OCI-LY1 (cell line): ENCODE measurements around the gene PRAC1.

Experiments used
- H2AFZ ChIP-seq: fragments of 200-600 bp; sonication (generic), shearing (Covaris generic); 2 replicates; pipeline ENCODE4 v1.6.0; 2014; ENCODE audit warnings: antibody characterized with exemption, mild to moderate bottlenecking, low read length
- H3F3A ChIP-seq: fragments of 200-600 bp; sonication (generic), shearing (Covaris generic); 2 replicates; pipeline ENCODE4 v1.6.0; 2014; ENCODE audit warnings: mild to moderate bottlenecking, antibody characterized with exemption, low read length, moderate library complexity; ENCODE audit not compliant: insufficient read depth
- H3K27ac ChIP-seq: fragments of 200-600 bp; sonication (generic); 2 replicates; pipeline ENCODE4 v1.5.1; 2014; ENCODE audit warnings: low read length, mixed run types, mild to moderate bottlenecking, low read depth; ENCODE audit not compliant: poor library complexity, severe bottlenecking
- H3K27me3 ChIP-seq: fragments of 200-600 bp; sonication (generic); 2 replicates; pipeline ENCODE4 v1.6.0; 2014; ENCODE audit warnings: antibody characterized with exemption, mild to moderate bottlenecking, low read length, moderate library complexity; ENCODE audit not compliant: insufficient read depth
- H3K36me3 ChIP-seq: fragments of 200-600 bp; sonication (generic); 2 replicates; pipeline ENCODE4 v1.6.1; 2014; ENCODE audit warnings: mild to moderate bottlenecking, antibody characterized with exemption, low read length, moderate library complexity, mixed read lengths; ENCODE audit not compliant: insufficient read depth
- H3K4me1 ChIP-seq: fragments of 200-600 bp; sonication (generic); 2 replicates; pipeline ENCODE4 v1.5.1; 2014; ENCODE audit warnings: mild to moderate bottlenecking, low read length, moderate library complexity; ENCODE audit not compliant: insufficient read depth, severe bottlenecking
- H3K4me2 ChIP-seq: fragments of 200-600 bp; sonication (generic), shearing (Covaris generic); 2 replicates; pipeline ENCODE4 v1.6.1; 2014; ENCODE audit warnings: low read length
- H3K4me3 ChIP-seq: fragments of 200-600 bp; sonication (generic); 2 replicates; pipeline ENCODE4 v1.5.1; 2014; ENCODE audit warnings: low read length, low read depth, mild to moderate bottlenecking, mixed read lengths; ENCODE audit not compliant: poor library complexity, severe bottlenecking
- H3K79me2 ChIP-seq: fragments of 200-600 bp; shearing (Covaris generic); 2 replicates; pipeline ENCODE4 v1.6.1; 2016; ENCODE audit warnings: mixed run types, low read length, mixed read lengths; ENCODE audit not compliant: insufficient read depth
- H3K9ac ChIP-seq: fragments of 200-600 bp; sonication (generic), shearing (Covaris generic); 2 replicates; pipeline ENCODE4 v1.6.1; 2014; ENCODE audit warnings: mild to moderate bottlenecking, low read length, mixed read lengths
- H3K9me2 ChIP-seq: fragments of 200-600 bp; sonication (generic), shearing (Covaris generic); 2 replicates; pipeline ENCODE4 v1.6.1; 2014; ENCODE audit warnings: low read depth, mild to moderate bottlenecking, low read length, mixed read lengths
- H3K9me3 ChIP-seq: fragments of 200-600 bp; shearing (Covaris generic); 2 replicates; pipeline ENCODE4 v1.6.1; 2014; ENCODE audit warnings: low read length, mixed read lengths
- H4K20me1 ChIP-seq: fragments of 200-600 bp; sonication (generic), shearing (Covaris generic); 2 replicates; pipeline ENCODE4 v1.6.0; 2016; ENCODE audit warnings: mild to moderate bottlenecking, low read length; ENCODE audit not compliant: insufficient read depth
- EZH2 ChIP-seq: fragments of 200-600 bp; sonication (generic), shearing (Covaris generic); IDR thresholded peaks from 2 replicates; pipeline ENCODE4 v1.8.0; 2017; ENCODE audit warnings: borderline replicate concordance, mixed run types, mild to moderate bottlenecking, antibody characterized with exemption, low read length, moderate library complexity, mixed read lengths
- TF ChIP-seq, protein P1 (sequence below): fragments of 200-600 bp; sonication (generic), shearing (Covaris generic); IDR thresholded peaks from 2 replicates; pipeline ENCODE4 v1.5.1; 2017; ENCODE audit warnings: mild to moderate bottlenecking, antibody characterized with exemption, low read length, moderate library complexity, mixed read lengths

Gene PRAC1

DNA sequence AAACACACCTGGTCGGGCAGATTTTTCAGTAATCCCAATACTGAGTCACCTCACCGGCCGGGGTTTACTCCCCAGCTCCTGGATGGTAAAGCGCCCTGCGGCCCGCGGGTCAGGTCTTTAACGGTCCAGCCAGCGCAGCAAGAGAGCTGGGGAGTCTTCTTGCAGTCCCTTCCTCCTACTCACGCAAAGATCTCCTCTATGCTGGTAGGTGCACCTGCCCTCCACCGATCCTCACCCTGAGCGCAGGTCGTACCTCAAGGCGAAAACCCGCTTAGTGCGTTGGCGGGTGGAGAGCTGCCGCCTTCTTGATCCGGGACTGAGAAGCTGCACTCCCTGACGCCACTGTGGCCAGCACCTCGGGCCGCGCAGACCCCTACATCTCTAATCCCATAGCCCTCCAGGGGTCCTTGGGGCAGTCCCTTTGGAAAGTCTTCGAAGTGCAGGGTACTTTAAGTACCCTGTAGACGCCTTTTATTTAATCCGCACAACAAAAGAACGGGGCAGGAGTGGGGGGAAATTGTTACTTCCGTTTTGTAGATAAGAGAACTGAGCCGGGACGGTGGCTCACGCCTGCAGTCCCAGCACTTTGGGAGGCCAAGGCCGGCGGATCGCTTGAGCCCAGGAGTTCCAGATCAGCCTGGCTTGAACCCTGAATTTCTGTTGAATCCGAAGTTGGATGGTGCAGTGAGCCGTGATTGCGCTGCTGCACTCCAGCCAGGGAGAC, 16.6 kb upstream of the PRAC1 start:
- Histone ChIP-seq H3K9me2 (no peaks in the 10 kb centered on the region), H3K36me3 (no peaks in the 10 kb centered on the region), H3K27me3 (peaks cover 5% of the 10 kb centered on the region; the same call in 1 of the 2 replicates), H4K20me1 (no peaks in the 10 kb centered on the region), H3F3A (no peaks in the 10 kb centered on the region), H2AFZ (no peak overlapping the region), H3K9me3 (no peaks in the 10 kb centered on the region), H3K9ac (no peak overlapping the region), H3K27ac (no peak overlapping the region), H3K4me1 (no peaks in the 10 kb centered on the region), H3K79me2 (no peaks in the 10 kb centered on the region), H3K4me2 (no peak overlapping the region), H3K4me3 (no peak overlapping the region)
- TF ChIP-seq, protein P1, sequence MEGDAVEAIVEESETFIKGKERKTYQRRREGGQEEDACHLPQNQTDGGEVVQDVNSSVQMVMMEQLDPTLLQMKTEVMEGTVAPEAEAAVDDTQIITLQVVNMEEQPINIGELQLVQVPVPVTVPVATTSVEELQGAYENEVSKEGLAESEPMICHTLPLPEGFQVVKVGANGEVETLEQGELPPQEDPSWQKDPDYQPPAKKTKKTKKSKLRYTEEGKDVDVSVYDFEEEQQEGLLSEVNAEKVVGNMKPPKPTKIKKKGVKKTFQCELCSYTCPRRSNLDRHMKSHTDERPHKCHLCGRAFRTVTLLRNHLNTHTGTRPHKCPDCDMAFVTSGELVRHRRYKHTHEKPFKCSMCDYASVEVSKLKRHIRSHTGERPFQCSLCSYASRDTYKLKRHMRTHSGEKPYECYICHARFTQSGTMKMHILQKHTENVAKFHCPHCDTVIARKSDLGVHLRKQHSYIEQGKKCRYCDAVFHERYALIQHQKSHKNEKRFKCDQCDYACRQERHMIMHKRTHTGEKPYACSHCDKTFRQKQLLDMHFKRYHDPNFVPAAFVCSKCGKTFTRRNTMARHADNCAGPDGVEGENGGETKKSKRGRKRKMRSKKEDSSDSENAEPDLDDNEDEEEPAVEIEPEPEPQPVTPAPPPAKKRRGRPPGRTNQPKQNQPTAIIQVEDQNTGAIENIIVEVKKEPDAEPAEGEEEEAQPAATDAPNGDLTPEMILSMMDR = no peak
- TF ChIP-seq EZH2 = no peak

DNA sequence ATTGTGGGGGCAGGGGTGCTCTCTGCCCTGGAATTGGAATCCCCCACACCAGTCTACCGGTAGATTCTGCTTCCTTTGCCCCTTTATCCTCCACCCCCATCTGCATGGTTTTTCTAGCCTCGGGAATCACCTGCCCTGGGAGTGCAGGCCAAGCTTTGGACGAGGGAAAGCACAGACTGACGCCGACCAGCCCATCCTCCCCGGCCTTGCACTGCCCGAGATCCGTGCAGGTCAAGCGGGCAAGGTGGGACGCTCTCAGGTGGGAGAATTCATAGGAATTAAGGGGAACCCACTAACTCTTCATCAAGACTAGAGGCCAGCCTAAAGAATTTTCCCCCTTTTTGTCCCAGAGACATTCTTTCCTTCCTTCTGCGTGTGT, 16.1 kb upstream of the PRAC1 start:
- H3K79me2 ChIP-seq = no peaks in the 10 kb centered on the region
- H2AFZ ChIP-seq = no peak overlapping the region
- H3K36me3 ChIP-seq = no peaks in the 10 kb centered on the region
- no peak overlapping the region for H3K4me3 ChIP-seq
- H3K4me2 ChIP-seq = no peak overlapping the region
- H3K9me3 ChIP-seq = no peaks in the 10 kb centered on the region
- H3K9me2 ChIP-seq = no peaks in the 10 kb centered on the region
- no peak overlapping the region for H3K27ac ChIP-seq
- TF ChIP-seq, protein P1 = no peak
- H3K4me1 ChIP-seq = no peaks in the 10 kb centered on the region
- H3F3A ChIP-seq = no peaks in the 10 kb centered on the region
- H3K9ac ChIP-seq = no peak overlapping the region
- no peaks in the 10 kb centered on the region for H4K20me1 ChIP-seq
- peaks cover 5% of the 10 kb centered on the region; the same call in 1 of the 2 replicates for H3K27me3 ChIP-seq

DNA sequence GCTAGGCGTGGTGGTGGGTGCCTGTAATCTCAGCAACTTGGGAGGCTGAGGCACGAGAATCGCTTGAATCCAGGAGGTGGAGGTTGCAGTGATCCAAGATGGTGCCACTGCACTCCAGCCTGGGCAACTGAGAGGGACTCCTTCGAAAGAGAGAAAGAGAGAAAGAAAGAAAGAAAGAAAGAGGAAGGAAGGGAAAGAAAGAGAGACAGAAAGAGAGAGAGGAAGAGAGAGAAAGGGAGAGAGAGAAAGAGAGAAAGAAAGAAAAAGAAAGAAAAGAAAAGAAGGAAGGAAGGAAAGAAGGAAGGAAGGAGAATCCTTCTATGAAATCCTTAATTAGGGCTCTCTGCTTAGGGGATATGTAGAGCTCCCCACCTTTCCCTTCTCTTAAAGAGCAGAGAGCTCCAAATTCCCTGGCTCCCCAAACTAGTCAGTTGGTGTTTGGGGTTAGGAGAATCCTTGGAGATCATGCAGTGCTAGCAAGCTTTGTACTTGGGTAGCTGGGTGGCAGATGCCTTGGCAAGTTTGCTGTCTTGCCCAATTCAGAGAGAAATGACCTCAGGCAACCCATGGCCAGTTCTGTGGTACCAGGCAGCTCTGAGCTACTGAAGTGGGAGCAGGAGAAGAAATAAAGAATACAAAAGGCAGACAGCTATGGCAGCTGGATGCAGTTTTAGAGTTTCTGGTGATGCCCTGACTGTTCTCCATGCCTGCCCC, 15.2 kb upstream of the PRAC1 start:
- Histone ChIP-seq H3K9me3 (no peaks in the 10 kb centered on the region), H2AFZ (no peak overlapping the region), H3K4me3 (no peak overlapping the region), H3K4me2 (no peak overlapping the region), H3F3A (no peaks in the 10 kb centered on the region), H3K9ac (no peak overlapping the region), H3K4me1 (no peaks in the 10 kb centered on the region), H4K20me1 (no peaks in the 10 kb centered on the region), H3K27ac (no peak overlapping the region), H3K79me2 (no peaks in the 10 kb centered on the region), H3K9me2 (no peaks in the 10 kb centered on the region), H3K27me3 (peaks cover 5% of the 10 kb centered on the region; the same call in 1 of the 2 replicates), H3K36me3 (no peaks in the 10 kb centered on the region)
- TF ChIP-seq, protein P1 = no peak
- TF ChIP-seq EZH2 = no peak
